B cell (primary cell): Measurements from ENCODE around the gene FBXL4. TPM values are rescaled to one million over a fixed set of nuclear protein-coding genes. Genes with fewer than 3 reads are reported as not detected.

Experiments used
- ATAC-seq: fragments of 200-7000 bp; cut with Tn5 transposase; one replicate; pipeline ENCODE4 v1.10.0; 2021; ENCODE audit warnings: low read depth, mild to moderate bottlenecking, moderate number of reproducible peaks, moderate library complexity
- CTCF ChIA-PET: fragments of 350-600 bp; sonication (Branson Sonifier 250); formaldehyde crosslinking; loops from one replicate; lab custom pipeline; 2021; ENCODE audit warnings: antibody characterized with exemption, inconsistent platforms; lab: Charles Lee
- POLR2A ChIA-PET: fragments of 350-600 bp; sonication (Branson Sonifier 250); formaldehyde crosslinking; loops from one replicate; lab custom pipeline; 2021; ENCODE audit warnings: antibody characterized with exemption; lab: Charles Lee
- DNase-seq: peaks from one replicate; pipeline ENCODE4 v3.0.0; 2013
- H2AFZ ChIP-seq: 2 replicates; pipeline ENCODE4 v1.6.1; 2012; ENCODE audit warnings: mild to moderate bottlenecking, low read depth, low read length; ENCODE audit not compliant: insufficient read depth, poor library complexity, severe bottlenecking
- H3K27ac ChIP-seq, 2 donors: 1 replicate in 1 of 2; 2 replicates in 1 of 2; pipeline ENCODE4 v1.5.1; 2012 to 2013; ENCODE audit warnings: low read length in 2 of 2, mild to moderate bottlenecking in 2 of 2, moderate library complexity in 1 of 2
- H3K27me3 ChIP-seq, 4 experiments: fragments of 200-600 bp in 1 of 4; sonication (generic) in 1 of 4; replicated peaks in 1 of 4; 1 replicate in 2 of 4; 2 replicates in 2 of 4; pipeline versions ENCODE4 v1.6.1 to v1.7.0; 2013 to 2016; ENCODE audit warnings: low read length in 3 of 4, mild to moderate bottlenecking in 2 of 4, mixed read lengths in 1 of 4, moderate library complexity in 1 of 4; ENCODE audit not compliant: insufficient read depth in 4 of 4, control insufficient read depth in 3 of 4; ENCODE audit errors: control extremely low read depth in 1 of 4
- H3K36me3 ChIP-seq, 2 experiments: replicated peaks in 1 of 2; 1 replicate in 1 of 2; 2 replicates in 1 of 2; pipeline versions ENCODE4 v1.6.1 to v1.7.1; 2013; ENCODE audit warnings: low read length in 1 of 2; ENCODE audit not compliant: insufficient read depth in 2 of 2, control insufficient read depth in 1 of 2; ENCODE audit errors: control extremely low read depth in 1 of 2, extremely low read depth in 1 of 2
- H3K4me1 ChIP-seq, 2 donors: fragments of 200-600 bp in 1 of 2; sonication (generic) in 1 of 2; 1 replicate in 1 of 2; 2 replicates in 1 of 2; pipeline versions ENCODE4 v1.5.1 to v1.6.1; 2013 to 2017; ENCODE audit warnings: low read length in 2 of 2; ENCODE audit not compliant: control insufficient read depth in 2 of 2, insufficient read depth in 2 of 2
- H3K4me2 ChIP-seq: replicated peaks from 2 replicates; pipeline ENCODE3; 2012; ENCODE audit warnings: mild to moderate bottlenecking, low read depth, low read length; ENCODE audit not compliant: poor library complexity, severe bottlenecking
- H3K4me3 ChIP-seq, 5 experiments: fragments of 200-600 bp in 1 of 5; sonication (generic) in 1 of 5; 1 replicate in 3 of 5; 2 replicates in 2 of 5; pipeline versions ENCODE4 v1.5.1 to v1.7.0; 2011 to 2016; ENCODE audit warnings: low read length in 4 of 5, mild to moderate bottlenecking in 4 of 5, low read depth in 2 of 5, control low read depth in 1 of 5, moderate library complexity in 1 of 5; ENCODE audit not compliant: insufficient read depth in 1 of 5; ENCODE audit errors: control extremely low read depth in 1 of 5, extremely low read depth in 1 of 5
- H3K79me2 ChIP-seq: fragments of 200-600 bp; sonication (generic); one replicate; pipeline ENCODE4 v1.6.0; 2016; ENCODE audit warnings: low read length; ENCODE audit not compliant: control insufficient read depth, insufficient read depth
- H3K9ac ChIP-seq: fragments of 200-600 bp; sonication (generic); 2 replicates; pipeline ENCODE4 v1.6.1; 2017; ENCODE audit warnings: mild to moderate bottlenecking, low read length, moderate library complexity
- H3K9me3 ChIP-seq, 3 donors: one replicate each; pipeline versions ENCODE4 v1.6.1 to v1.7.1; 2013; ENCODE audit warnings: low read length in 2 of 3; ENCODE audit not compliant: control insufficient read depth in 2 of 3, insufficient read depth in 1 of 3; ENCODE audit errors: control extremely low read depth in 1 of 3
- H4K20me1 ChIP-seq: 2 replicates; pipeline ENCODE4 v1.6.0; 2012; ENCODE audit warnings: mild to moderate bottlenecking, low read length; ENCODE audit not compliant: insufficient read depth, control insufficient read depth, poor library complexity, severe bottlenecking
- H3K27ac Mint-ChIP-seq: one replicate; pipeline ENCODE4 v1.8.0; 2021; ENCODE audit warnings: mixed read lengths
- H3K27me3 Mint-ChIP-seq: one replicate; pipeline ENCODE4 v1.8.0; 2021; ENCODE audit warnings: mixed read lengths
- H3K4me1 Mint-ChIP-seq: one replicate; pipeline ENCODE4 v1.8.0; 2021; ENCODE audit warnings: mixed read lengths
- H3K4me3 Mint-ChIP-seq: one replicate; pipeline ENCODE4 v1.8.0; 2021; ENCODE audit warnings: mixed read lengths
- H3K9me3 Mint-ChIP-seq: one replicate; pipeline ENCODE4 v1.8.0; 2022; ENCODE audit warnings: mixed read lengths; ENCODE audit not compliant: insufficient read depth
- EZH2 ChIP-seq: IDR thresholded peaks from 2 replicates; pipeline ENCODE4 v1.6.1; 2012; ENCODE audit warnings: borderline replicate concordance, low read depth, mild to moderate bottlenecking, moderate library complexity, low read length; ENCODE audit not compliant: insufficient read depth, poor library complexity, severe bottlenecking
- WGBS: methylation state at CpG from one replicate; pipeline ENCODE4 v1.1.5; 2013; ENCODE audit warnings: missing lambda C conversion rate; ENCODE audit not compliant: insufficient coverage; 5-methylcytosine and 5-hydroxymethylcytosine counted together
- intact Hi-C: fragments of 100-400 bp; cut with micrococcal nuclease; formaldehyde crosslinking; loops from one replicate; pipeline ENCODE4 v1.10.0; 2022
- polyA plus RNA-seq: library from polyadenylated mRNA; depleted of rRNA; stranded (reverse); fragments of >200 nt; gene quantifications from 2 replicates; pipeline ENCODE4 v1.2.3, GENCODE V29; 2012
- total RNA-seq, 2 donors: library from RNA; stranded (reverse); fragments of 120-200 nt in 1 of 2; gene quantifications; 1 replicate in 1 of 2; 2 replicates in 1 of 2; pipeline versions ENCODE4 v1.2.3 to v1.2.4, GENCODE V29; 2013 to 2022
- TF ChIP-seq, protein P1 (sequence below): fragments of 200-600 bp; IDR thresholded peaks from one replicate; pipeline ENCODE4 v1.8.0; 2022; ENCODE audit warnings: antibody characterized with exemption, mild to moderate bottlenecking

The FBXL4 gene
- total and polyA plus RNA-seq, 2 donors (not counting 1 experiment from before 2014, with no cell fraction given), result 9.2 to 22.0 TPM

DNA sequence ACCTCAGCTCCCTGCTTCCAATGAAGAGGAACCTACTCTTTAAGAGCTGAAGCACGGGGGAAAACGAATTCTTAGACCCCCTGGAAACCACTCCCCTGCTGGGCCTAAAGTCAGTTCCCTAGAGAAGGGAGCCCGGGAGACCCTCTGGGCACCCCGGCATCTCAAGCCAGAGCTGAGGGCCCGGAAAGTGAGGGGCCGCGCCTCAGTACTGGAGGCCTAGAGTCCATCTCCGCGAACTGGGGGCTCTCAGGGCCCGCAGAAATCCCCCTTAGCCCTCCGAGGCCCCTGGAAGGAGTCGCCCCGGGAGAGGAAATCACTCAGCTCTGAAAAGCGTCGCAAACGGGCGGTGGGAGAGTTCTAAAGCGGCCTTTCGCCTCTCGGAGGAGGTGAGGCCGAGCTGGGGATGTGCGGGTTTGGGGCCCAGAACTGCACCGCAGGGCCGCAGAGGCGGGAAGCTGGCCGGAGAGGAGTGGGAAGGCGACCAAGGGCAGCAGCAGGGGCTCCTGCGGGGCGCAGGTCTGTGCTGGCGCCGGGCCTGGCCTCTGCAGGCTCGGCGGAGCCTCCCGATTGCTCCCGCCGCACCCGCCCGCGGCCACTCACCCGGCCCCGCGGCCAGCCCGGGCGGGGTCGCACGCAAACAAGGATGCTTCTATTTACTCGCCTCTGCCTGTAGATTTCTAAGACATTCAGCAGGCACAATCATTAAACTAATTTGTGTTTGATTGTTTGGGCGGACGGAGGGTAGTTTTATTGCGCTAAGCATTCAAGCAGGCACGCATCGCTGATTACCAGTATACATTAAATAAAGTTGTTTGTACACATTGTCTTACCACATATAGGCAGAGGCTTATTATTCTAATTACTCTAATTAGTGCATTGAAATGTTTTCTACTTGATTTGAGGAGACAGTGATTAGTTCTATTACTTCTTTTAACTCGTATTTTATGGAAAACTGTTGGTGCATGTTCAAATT is 104.2 kb downstream of the FBXL4 start:
- peak overlapping the region; percentile 55 for H3K4me3 Mint-ChIP-seq
- Histone ChIP-seq H3K36me3 (no peaks in the 10 kb centered on the region), H3K79me2 (no peaks in the 10 kb centered on the region), H4K20me1 (no peaks in the 10 kb centered on the region), H3K4me2 (peak overlapping the region; percentile 50), H3K4me3 (peak overlapping the region in 1 of 5 experiments; percentile 21), H3K9ac (no peak overlapping the region), H3K4me1 (peaks cover 39 to 54% of the 10 kb centered on the region in 2 donors), H3K27ac (no peak overlapping the region), H3K9me3 (peaks cover 0 to 29% (median 0%) of the 10 kb centered on the region in 3 donors), H2AFZ (no peak overlapping the region), H3K27me3 (peaks cover 1 to 91% (median 83%) of the 10 kb centered on the region in 4 experiments)
- peaks cover 33% of the 10 kb centered on the region for H3K4me1 Mint-ChIP-seq
- H3K9me3 Mint-ChIP-seq, result no peaks in the 10 kb centered on the region
- intact Hi-C loops, result loop anchor here (2.0 to 5.0 kb wide), 3 partner anchors 13 to 1624 kb away; no protein-coding TSS in a partner anchor
- TF ChIP-seq, protein P1, sequence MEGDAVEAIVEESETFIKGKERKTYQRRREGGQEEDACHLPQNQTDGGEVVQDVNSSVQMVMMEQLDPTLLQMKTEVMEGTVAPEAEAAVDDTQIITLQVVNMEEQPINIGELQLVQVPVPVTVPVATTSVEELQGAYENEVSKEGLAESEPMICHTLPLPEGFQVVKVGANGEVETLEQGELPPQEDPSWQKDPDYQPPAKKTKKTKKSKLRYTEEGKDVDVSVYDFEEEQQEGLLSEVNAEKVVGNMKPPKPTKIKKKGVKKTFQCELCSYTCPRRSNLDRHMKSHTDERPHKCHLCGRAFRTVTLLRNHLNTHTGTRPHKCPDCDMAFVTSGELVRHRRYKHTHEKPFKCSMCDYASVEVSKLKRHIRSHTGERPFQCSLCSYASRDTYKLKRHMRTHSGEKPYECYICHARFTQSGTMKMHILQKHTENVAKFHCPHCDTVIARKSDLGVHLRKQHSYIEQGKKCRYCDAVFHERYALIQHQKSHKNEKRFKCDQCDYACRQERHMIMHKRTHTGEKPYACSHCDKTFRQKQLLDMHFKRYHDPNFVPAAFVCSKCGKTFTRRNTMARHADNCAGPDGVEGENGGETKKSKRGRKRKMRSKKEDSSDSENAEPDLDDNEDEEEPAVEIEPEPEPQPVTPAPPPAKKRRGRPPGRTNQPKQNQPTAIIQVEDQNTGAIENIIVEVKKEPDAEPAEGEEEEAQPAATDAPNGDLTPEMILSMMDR, result no peak
- TF ChIP-seq EZH2, result peak; percentile 94
- ChIA-PET CTCF (interaction anchor here (0.8 to 1.8 kb wide), 3 partner anchors 7 to 1345 kb away, joined by 3 to 6 read pairs (median 3); no protein-coding TSS in a partner anchor), POLR2A (no interaction called here)
- ATAC-seq (no peak), DNase-seq (peak; percentile 42)
- peaks cover 74% of the 10 kb centered on the region for H3K27me3 Mint-ChIP-seq
- no peak overlapping the region for H3K27ac Mint-ChIP-seq
- 12% methylated on average over 42 of the region's 53 CpGs for WGBS
